ENCODE data around the gene SNAPC5. TPM values are rescaled to one million over a fixed set of nuclear protein-coding genes. Genes with fewer than 3 reads are reported as not detected.

The SNAPC5 gene
- 11.5 and 13.8 TPM in 2 replicates for total RNA-seq (2013; cell fraction: nucleolus; rRNA removed)
- total RNA-seq (2014; rRNA removed) (18.0 and 29.3 TPM in 2 replicates), total RNA-seq (2014; rRNA removed; fragmentation: Illumina TruSeq; extraction: Trizol) (32.2 and 32.8 TPM in 2 replicates), total RNA-seq (2021) (16.7 and 18.2 TPM in 2 replicates), polyA plus RNA-seq (2011; rRNA removed) (14.4 TPM in 2 replicates), polyA plus RNA-seq (2014; fragmentation: Illumina TruSeq; extraction: Trizol) (43.7 and 49.2 TPM in 2 replicates), polyA plus RNA-seq (2014; fragmentation: Nextera tagmentation; extraction: Ambion mirVana) (10 to 100 TPM; 53.0 to 53.5 TPM), polyA plus RNA-seq (2014; rRNA removed) (18.3 and 26.6 TPM in 2 replicates), polyA plus RNA-seq (2016; fragmentation: Nextera tagmentation; extraction: Ambion mirVana) (10 to 100 TPM; 41.6 to 44.4 TPM), polyA minus RNA-seq (2011; rRNA and poly(A)+ RNA removed) (3.8 and 10.5 TPM in 2 replicates), Bru-seq, nascent RNA (percentile 81 among the genes with signal in this experiment), BruChase-seq, experiment 1, labeled RNA remaining after a 6-hour chase (percentile 64 among the genes with signal in this experiment), BruChase-seq, experiment 2, labeled RNA remaining after a 2-hour chase (percentile 67 among the genes with signal in this experiment)
- polyA plus RNA-seq (2011; ENCODE audit: low read depth) = 16.8 TPM
- 9.3 and 16.3 TPM in 2 replicates for polyA plus RNA-seq (2011; cell fraction: cytosol; rRNA removed)
- 7.3 and 9.6 TPM in 2 replicates for polyA plus RNA-seq (2011; cell fraction: nucleus; rRNA removed)
- 12.8 and 14.5 TPM in 2 replicates for polyA plus RNA-seq (2012)
- polyA minus RNA-seq (2011; cell fraction: cytosol; rRNA and poly(A)+ RNA removed) = 3.1 and 5.3 TPM in 2 replicates
- 2.5 and 5.8 TPM in 2 replicates for polyA minus RNA-seq (2011; cell fraction: nucleus; rRNA and poly(A)+ RNA removed)
- long read RNA-seq, experiment 1, partial matches to known transcripts = 0 of 4 reads
- long read RNA-seq, experiment 1, other reads (novel, unspliced or antisense) = 0 of 4 reads
- long read RNA-seq, experiment 2, transcript SNAPC5-201 (2 exons, 794 nt) = minor isoform, 5 of 53 reads
- long read RNA-seq, experiment 2, transcript SNAPC5-202 (3 exons, 1,002 nt) = major isoform, 40 of 53 reads
- long read RNA-seq, experiment 2, partial matches to known transcripts = 2 of 53 reads
- long read RNA-seq, experiment 2, other reads (novel, unspliced or antisense) = 3 of 53 reads

GRCh38 chr15:66497502-66498455 lies at the start of gene SNAPC5:
Gene SNAPC5 (minus strand): TSS chr15:66497762. CDS start chr15:66497731, 31 bp downstream.
- ChIA-PET RAD21 (ENCODE audit: unreplicated experiment) (interaction anchor here (0.7 to 3.2 kb wide), 23 partner anchors 10 to 1714 kb away, joined by 3 to 65 read pairs (median 3); partner anchors contain the start of genes DIS3L and MAP2K1), POLR2A (interaction anchor here (0.5 to 4.0 kb wide), 6 partner anchors 9 to 710 kb away, joined by 3 to 26 read pairs (median 6); partner anchors contain the start of gene MAP2K1), CTCF (interaction anchor here (0.5 to 5.2 kb wide), 48 partner anchors 10 to 577 kb away, joined by 3 to 103 read pairs (median 5); partner anchors contain the start of genes DIS3L, MAP2K1, MEGF11 and TIPIN), SMC1A (ENCODE audit: uncharacterized antibody, unreplicated experiment) (interaction anchor here (0.6 to 6.2 kb wide), 24 partner anchors 23 to 581 kb away, joined by 3 to 51 read pairs (median 5); partner anchors contain the start of gene MAP2K1)
- no peak for FAIRE-seq
- peak within 1 kb of the TSS; percentile 80 for H3K27ac ChIP-seq (ENCODE audit: control insufficient read depth, insufficient read depth)
- peak within 1 kb of the TSS; percentile 85 for H3K4me2 ChIP-seq (ENCODE audit: control insufficient read depth, insufficient read depth)
- H3K36me3 ChIP-seq (ENCODE audit: control insufficient read depth in 2 of 2, insufficient read depth in 2 of 2, low read length in 1 of 2) = peaks cover 7 to 37% of the 10 kb centered on the region in 2 experiments
- H2AFZ ChIP-seq (ENCODE audit: control insufficient read depth, low read depth, low read length) = peak within 1 kb of the TSS; percentile 61
- H3K4me1 ChIP-seq (ENCODE audit: control insufficient read depth, insufficient read depth, low read length) = peaks cover 4% of the 10 kb centered on the region; the same call in 1 of the 2 replicates
- intact Hi-C loops (cut with micrococcal nuclease; ENCODE audit: unreplicated experiment) = loop anchor here (1.0 to 5.0 kb wide), 4 partner anchors 107 to 205 kb away; partner anchors contain the start of genes DIS3L, MAP2K1 and TIPIN
- in situ Hi-C loops (cut with MboI) = no loop called here
- no peaks in the 10 kb centered on the region for H3K9me3 ChIP-seq (replicated peaks; ENCODE audit: control insufficient read depth, insufficient read depth, low read length)
- H3K79me2 ChIP-seq (ENCODE audit: control insufficient read depth, insufficient read depth, low read length) = peaks cover 42% of the 10 kb centered on the region
- no peaks in the 10 kb centered on the region for H3K27me3 ChIP-seq (replicated peaks in 1 of 2; ENCODE audit: control insufficient read depth in 2 of 2, insufficient read depth in 2 of 2, low read length in 1 of 2)
- peak; percentile 72 for DNase-seq (ENCODE audit: low read depth, low spot score)
- H4K20me1 ChIP-seq (ENCODE audit: control insufficient read depth, insufficient read depth) = peaks cover 3% of the 10 kb centered on the region; the same call in 1 of the 2 replicates
- peak; percentile 90 for ATAC-seq
- H3K9ac ChIP-seq (ENCODE audit: control insufficient read depth, insufficient read depth, low read length) = peak within 1 kb of the TSS; percentile 85
- no TSS peak for BruUV-seq (replicated peaks)
- H3K4me3 ChIP-seq = peak within 1 kb of the TSS; percentile 87
- 7% methylated on average over 42 of the region's 43 CpGs for WGBS (ENCODE audit: insufficient coverage, insufficient replicate concordance, low lambda C conversion rate, missing lambda C conversion rate)
- peak; percentile 46; the same call in 1 of the 2 replicates for TF ChIP-seq STAT1 (conservative IDR thresholded peaks at IDR 0.05)
- TF ChIP-seq IRF4 (IDR thresholded peaks at IDR 0.05; ENCODE audit: low read depth, low read length) = no peak
- peak; percentile 99 for TF ChIP-seq CREB1 (IDR thresholded peaks at IDR 0.05; ENCODE audit: low read depth)
- TF ChIP-seq CHD2 (IDR thresholded peaks at IDR 0.05; ENCODE audit: borderline replicate concordance, low read depth, low read length) = peak; percentile 77; the same call in 1 of the 2 replicates
- no peak for TF ChIP-seq ZNF592 (IDR thresholded peaks at IDR 0.05)
- TF ChIP-seq SMARCA5 (IDR thresholded peaks at IDR 0.05) = peak; percentile 74; the same call in 1 of the 2 replicates
- TF ChIP-seq TARDBP (IDR thresholded peaks at IDR 0.05; ENCODE audit: borderline replicate concordance) = peak; percentile 70
- peak; percentile 34; the same call in 1 of the 2 replicates for TF ChIP-seq FOXM1 (IDR thresholded peaks at IDR 0.05; ENCODE audit: low read depth, low read length)
- TF ChIP-seq HCFC1 (IDR thresholded peaks at IDR 0.05; ENCODE audit: low read length) = peak; percentile 74
- TF ChIP-seq MYC (IDR thresholded peaks at IDR 0.05; ENCODE audit: insufficient read depth, insufficient read length, insufficient replicate concordance, low read length, severe bottlenecking) = peak; percentile 48
- no peak; a peak in 1 of 4 replicates for TF ChIP-seq ETV6 (conservative IDR thresholded peaks at IDR 0.05 in 1 of 2, IDR thresholded peaks at IDR 0.05 in 1 of 2; ENCODE audit: borderline replicate concordance in 1 of 2, low read depth in 1 of 2)
- peak; percentile 85 for TF ChIP-seq LARP7 (IDR thresholded peaks at IDR 0.05)

Measured in GM12878 (cell line).